ENCODE measurements around the gene MGAT4B.
A peak's percentile ranks its signal among the peaks of the same experiment; 100 is the strongest.

Gene MGAT4B

GRCh38 chr5:179767496-179768100, 39.1 kb downstream of the MGAT4B start:
- no peak for FAIRE-seq

GRCh38 chr5:179766726-179767455, 39.8 kb downstream of the MGAT4B start:
- FAIRE-seq = no peak

- FAIRE-seq = no peak
Observed at GRCh38 chr5:179766021-179766725, 40.5 kb downstream of the MGAT4B start.

- FAIRE-seq = no peak
Observed at GRCh38 chr5:179765400-179765799, 41.3 kb downstream of the MGAT4B start.

GRCh38 chr5:179764056-179764455, 42.6 kb downstream of the MGAT4B start:
- FAIRE-seq = no peak

GRCh38 chr5:179763215-179763945, 43.3 kb downstream of the MGAT4B start:
- peak; percentile 56 for FAIRE-seq

GRCh38 chr5:179762781-179763176, 43.9 kb downstream of the MGAT4B start:
- no peak for FAIRE-seq

- FAIRE-seq = no peak
Observed at GRCh38 chr5:179762079-179762780, 44.4 kb downstream of the MGAT4B start.

GRCh38 chr5:179759581-179760551, 46.8 kb downstream of the MGAT4B start:
- no peak for FAIRE-seq

GRCh38 chr5:179758955-179759354, 47.7 kb downstream of the MGAT4B start:
- no peak for FAIRE-seq

GRCh38 chr5:179755022-179755421, 51.6 kb downstream of the MGAT4B start:
- FAIRE-seq = no peak

- no peak for FAIRE-seq
Observed at GRCh38 chr5:179753971-179754370, 52.7 kb downstream of the MGAT4B start.

GRCh38 chr5:179749857-179750508, 56.7 kb downstream of the MGAT4B start:
- FAIRE-seq = no peak

- no peak for FAIRE-seq
Observed at GRCh38 chr5:179747811-179748210, 58.9 kb downstream of the MGAT4B start.

Data from TTC549 (cell line).